Neuronal stem cell (in vitro differentiated cells): ENCODE results near the gene S100A8.

Source experiments
- DNase-seq: peaks from one replicate; pipeline ENCODE4 v3.0.0-alpha.2; 2013; ENCODE audit warnings: low spot score
- H2AFZ ChIP-seq: one replicate; pipeline ENCODE4 v1.6.1; 2013; ENCODE audit warnings: mild to moderate bottlenecking, low read length, inconsistent platforms
- H2AK5ac ChIP-seq: 2 replicates; pipeline ENCODE4 v1.6.1; 2013; ENCODE audit warnings: low read depth, mild to moderate bottlenecking, inconsistent platforms, low read length, moderate library complexity, mixed read lengths
- H2BK120ac ChIP-seq: 2 replicates; pipeline ENCODE4 v1.6.1; 2013; ENCODE audit warnings: low read depth, mild to moderate bottlenecking, inconsistent platforms, low read length, moderate library complexity, mixed read lengths
- H2BK12ac ChIP-seq: one replicate; pipeline ENCODE4 v1.6.1; 2013; ENCODE audit warnings: low read length, inconsistent platforms
- H2BK15ac ChIP-seq: 2 replicates; pipeline ENCODE4 v1.6.1; 2013; ENCODE audit warnings: mild to moderate bottlenecking, low read length, inconsistent platforms, mixed read lengths
- H2BK5ac ChIP-seq: one replicate; pipeline ENCODE4 v1.6.1; 2013; ENCODE audit warnings: inconsistent platforms, mild to moderate bottlenecking, low read length, moderate library complexity
- H3K14ac ChIP-seq: one replicate; pipeline ENCODE4 v1.6.1; 2013; ENCODE audit warnings: low read length, inconsistent platforms
- H3K18ac ChIP-seq: 2 replicates; pipeline ENCODE4 v1.6.1; 2013; ENCODE audit warnings: low read length, inconsistent platforms
- H3K23ac ChIP-seq: 2 replicates; pipeline ENCODE4 v1.6.1; 2013; ENCODE audit warnings: low read depth, mild to moderate bottlenecking, mixed read lengths, low read length, inconsistent platforms; ENCODE audit not compliant: poor library complexity
- H3K27ac ChIP-seq: replicated peaks from 3 replicates; pipeline ENCODE4 v1.5.1; 2013; ENCODE audit warnings: low read length, inconsistent platforms
- H3K27me3 ChIP-seq, 3 experiments: 2 replicates each; pipeline ENCODE4 v1.6.1; 2013; ENCODE audit warnings: low read length in 3 of 3, mild to moderate bottlenecking in 2 of 3, inconsistent platforms in 1 of 3, low read depth in 1 of 3, mixed read lengths in 1 of 3, moderate library complexity in 1 of 3; ENCODE audit not compliant: control insufficient read depth in 3 of 3, insufficient read depth in 3 of 3
- H3K36me3 ChIP-seq, 2 donors: replicated peaks in 1 of 2; 2 replicates each; pipeline ENCODE4 v1.6.1; 2013; ENCODE audit warnings: low read length in 2 of 2; ENCODE audit not compliant: control insufficient read depth in 2 of 2, insufficient read depth in 2 of 2
- H3K4ac ChIP-seq: 2 replicates; pipeline ENCODE4 v1.6.1; 2013; ENCODE audit warnings: inconsistent platforms, mild to moderate bottlenecking, low read length, moderate library complexity
- H3K4me1 ChIP-seq, 2 donors: 1 replicate in 1 of 2; 2 replicates in 1 of 2; pipeline ENCODE4 v1.6.1; 2013; ENCODE audit warnings: low read length in 2 of 2, low read depth in 1 of 2; ENCODE audit not compliant: control insufficient read depth in 2 of 2, insufficient read depth in 1 of 2
- H3K4me2 ChIP-seq: one replicate; pipeline ENCODE4 v1.6.1; 2013; ENCODE audit warnings: mild to moderate bottlenecking, low read length, inconsistent platforms; ENCODE audit not compliant: insufficient read depth, poor library complexity, severe bottlenecking
- H3K4me3 ChIP-seq, 2 donors: 2 replicates each; pipeline ENCODE4 v1.5.1; 2013; ENCODE audit warnings: low read length in 2 of 2, mild to moderate bottlenecking in 2 of 2, inconsistent platforms in 1 of 2, moderate library complexity in 1 of 2
- H3K79me1 ChIP-seq: one replicate; pipeline ENCODE4 v1.6.1; 2013; ENCODE audit warnings: low read depth, mild to moderate bottlenecking, inconsistent platforms, low read length, moderate library complexity
- H3K9ac ChIP-seq: one replicate; pipeline ENCODE4 v1.6.1; 2013; ENCODE audit warnings: mild to moderate bottlenecking, low read depth, low read length, inconsistent platforms; ENCODE audit not compliant: poor library complexity
- H3K9me3 ChIP-seq, 2 donors: replicated peaks in 1 of 2; 2 replicates each; pipeline versions ENCODE3 to v1.6.1; 2013; ENCODE audit warnings: low read length in 2 of 2, mild to moderate bottlenecking in 2 of 2, inconsistent platforms in 1 of 2, low read depth in 1 of 2, mixed read lengths in 1 of 2, moderate library complexity in 1 of 2; ENCODE audit not compliant: control insufficient read depth in 2 of 2, insufficient read depth in 1 of 2
- H4K8ac ChIP-seq: one replicate; pipeline ENCODE4 v1.6.1; 2013; ENCODE audit warnings: low read depth, mild to moderate bottlenecking, inconsistent platforms, low read length, moderate library complexity
- H4K91ac ChIP-seq: one replicate; pipeline ENCODE4 v1.6.1; 2013; ENCODE audit warnings: low read length, low read depth, mild to moderate bottlenecking, inconsistent platforms; ENCODE audit not compliant: poor library complexity
- WGBS, 2 donors: extraction: QIAGEN DNeasy Blood & Tissue Kit; methylation state at CpG; one replicate each; pipeline ENCODE4 v1.1.7; 2013; ENCODE audit warnings: missing lambda C conversion rate in 2 of 2, mixed read lengths in 1 of 2; ENCODE audit not compliant: insufficient read length in 2 of 2, insufficient replicate concordance in 1 of 2; ENCODE audit errors: extremely low coverage in 2 of 2; 5-methylcytosine and 5-hydroxymethylcytosine counted together

The S100A8 gene

GRCh38 chr1:153397051-153397923 is 6.4 kb upstream of the S100A8 start:
- no peak overlapping the region for H2BK120ac ChIP-seq
- H4K8ac ChIP-seq, result no peak overlapping the region
- no peaks in the 10 kb centered on the region for H3K79me1 ChIP-seq
- no peak for DNase-seq
- H3K4me3 ChIP-seq, result no peak overlapping the region
- no peaks in the 10 kb centered on the region for H3K4me1 ChIP-seq
- H2BK15ac ChIP-seq, result no peak overlapping the region
- no peak overlapping the region for H3K9ac ChIP-seq
- H3K14ac ChIP-seq, result peak overlapping the region; percentile 1
- no peak overlapping the region for H3K4ac ChIP-seq
- peak overlapping the region; percentile 25 for H3K23ac ChIP-seq
- H2BK12ac ChIP-seq, result no peak overlapping the region
- H2AK5ac ChIP-seq, result no peak overlapping the region
- no peaks in the 10 kb centered on the region for H3K9me3 ChIP-seq
- H2AFZ ChIP-seq, result no peak overlapping the region
- WGBS, 2 donors, result no CpG with 5 or more reads among the region's 19 CpGs
- no peak overlapping the region for H3K4me2 ChIP-seq
- no peaks in the 10 kb centered on the region for H3K36me3 ChIP-seq
- no peak overlapping the region for H3K18ac ChIP-seq
- no peak overlapping the region for H3K27ac ChIP-seq
- no peak overlapping the region for H2BK5ac ChIP-seq
- peak overlapping the region; percentile 6 for H4K91ac ChIP-seq
- H3K27me3 ChIP-seq, result peaks cover 0 to 46% (median 0%) of the 10 kb centered on the region in 3 experiments

- H4K91ac ChIP-seq, result no peak overlapping the region
- no peak overlapping the region for H3K23ac ChIP-seq
- H2BK15ac ChIP-seq, result no peak overlapping the region
- no peak overlapping the region for H3K27ac ChIP-seq
- no peak overlapping the region for H2BK5ac ChIP-seq
- H3K9me3 ChIP-seq, result no peaks in the 10 kb centered on the region
- H3K4me2 ChIP-seq, result no peak overlapping the region
- no peak overlapping the region for H3K9ac ChIP-seq
- no peak overlapping the region for H2BK12ac ChIP-seq
- H3K18ac ChIP-seq, result no peak overlapping the region
- peaks cover 0 to 40% (median 0%) of the 10 kb centered on the region in 3 experiments for H3K27me3 ChIP-seq
- H3K79me1 ChIP-seq, result no peaks in the 10 kb centered on the region
- no peak for DNase-seq
- no peak overlapping the region for H3K14ac ChIP-seq
- no peak overlapping the region for H4K8ac ChIP-seq
- H3K4me1 ChIP-seq, result no peaks in the 10 kb centered on the region
- no CpG with 5 or more reads among the region's 6 CpGs for WGBS, 2 donors
- no peak overlapping the region for H2BK120ac ChIP-seq
- H3K4ac ChIP-seq, result no peak overlapping the region
- H3K4me3 ChIP-seq, result no peak overlapping the region
- H3K36me3 ChIP-seq, result no peaks in the 10 kb centered on the region
- no peak overlapping the region for H2AFZ ChIP-seq
- H2AK5ac ChIP-seq, result no peak overlapping the region
Observed at GRCh38 chr1:153396461-153396860, 5.6 kb upstream of the S100A8 start.

GRCh38 chr1:153395776-153396175 is 4.9 kb upstream of the S100A8 start:
- Histone ChIP-seq H3K27ac (no peak overlapping the region), H4K91ac (no peak overlapping the region), H3K18ac (no peak overlapping the region), H3K4me3 (no peak overlapping the region), H3K9ac (no peak overlapping the region), H3K14ac (no peak overlapping the region), H2BK120ac (no peak overlapping the region), H3K4me1 (no peaks in the 10 kb centered on the region), H3K23ac (no peak overlapping the region), H2BK15ac (no peak overlapping the region), H2AK5ac (no peak overlapping the region), H2AFZ (no peak overlapping the region), H3K27me3 (peaks cover 0 to 42% (median 0%) of the 10 kb centered on the region in 3 experiments), H3K4ac (no peak overlapping the region), H3K9me3 (no peaks in the 10 kb centered on the region), H2BK12ac (no peak overlapping the region), H2BK5ac (no peak overlapping the region), H3K79me1 (no peaks in the 10 kb centered on the region), H3K36me3 (no peaks in the 10 kb centered on the region), H4K8ac (no peak overlapping the region), H3K4me2 (no peak overlapping the region)
- WGBS, 2 donors, result no CpG with 5 or more reads among the region's 6 CpGs
- no peak for DNase-seq

GRCh38 chr1:153395136-153395685 is 4.3 kb upstream of the S100A8 start:
- Histone ChIP-seq H2BK120ac (no peak overlapping the region), H2BK12ac (no peak overlapping the region), H4K8ac (no peak overlapping the region), H2AFZ (no peak overlapping the region), H4K91ac (no peak overlapping the region), H3K18ac (no peak overlapping the region), H3K27ac (no peak overlapping the region), H3K79me1 (no peaks in the 10 kb centered on the region), H3K14ac (no peak overlapping the region), H2BK15ac (no peak overlapping the region), H3K4me1 (no peaks in the 10 kb centered on the region), H3K27me3 (peaks cover 0 to 46% (median 0%) of the 10 kb centered on the region in 3 experiments), H3K4me3 (no peak overlapping the region), H3K36me3 (no peaks in the 10 kb centered on the region), H3K4me2 (no peak overlapping the region), H3K4ac (no peak overlapping the region), H2AK5ac (no peak overlapping the region), H3K9me3 (no peaks in the 10 kb centered on the region), H2BK5ac (no peak overlapping the region), H3K9ac (no peak overlapping the region), H3K23ac (no peak overlapping the region)
- no CpG with 5 or more reads among the region's 7 CpGs for WGBS, 2 donors
- no peak for DNase-seq
